ENCODE results near the gene HTR6. TPM values are rescaled to one million over a fixed set of nuclear protein-coding genes. Genes with fewer than 3 reads are reported as not detected.

The HTR6 gene
- total and polyA plus RNA-seq, 2 of the 4 experiments (the other 2 are of a cell fraction) = not detected

DNA sequence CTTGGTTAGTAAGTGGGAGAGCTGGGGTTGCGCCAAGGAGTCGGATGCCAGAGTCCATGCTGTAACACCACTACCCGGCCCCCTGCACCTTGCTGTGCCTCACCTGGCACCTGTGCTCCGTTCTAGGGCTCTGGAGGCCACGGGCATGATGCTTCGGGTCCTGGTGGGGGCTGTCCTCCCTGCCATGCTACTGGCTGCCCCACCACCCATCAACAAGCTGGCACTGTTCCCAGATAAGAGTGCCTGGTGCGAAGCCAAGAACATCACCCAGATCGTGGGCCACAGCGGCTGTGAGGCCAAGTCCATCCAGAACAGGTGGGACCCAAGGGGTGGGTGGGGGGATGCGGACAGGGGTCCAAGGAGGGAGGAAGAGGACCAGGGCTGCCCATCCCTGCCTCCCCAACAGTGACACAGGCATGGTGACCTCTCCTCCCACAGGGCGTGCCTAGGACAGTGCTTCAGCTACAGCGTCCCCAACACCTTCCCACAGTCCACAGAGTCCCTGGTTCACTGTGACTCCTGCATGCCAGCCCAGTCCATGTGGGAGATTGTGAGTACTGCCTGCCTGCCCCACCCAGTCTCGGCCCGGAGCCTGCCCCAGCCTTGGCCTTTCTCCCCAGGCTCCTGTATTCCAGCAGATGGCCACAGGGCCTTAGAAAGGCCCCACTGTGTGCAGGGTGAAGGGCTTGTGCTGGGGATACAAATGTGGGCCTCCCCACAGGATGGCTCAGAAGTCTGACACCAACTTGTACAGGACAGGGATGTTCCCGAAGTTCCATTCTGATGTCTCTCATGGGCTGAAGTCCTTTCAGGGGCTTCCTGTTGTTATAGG, 9.6 kb upstream of the HTR6 start (continued):
- TF ChIP-seq MXI1 (IDR thresholded peaks at IDR 0.05; ENCODE audit: borderline replicate concordance, low read depth, low read length) = no peak
- no peak for TF ChIP-seq RFX5 (IDR thresholded peaks at IDR 0.05; ENCODE audit: low read depth, low read length)

DNA sequence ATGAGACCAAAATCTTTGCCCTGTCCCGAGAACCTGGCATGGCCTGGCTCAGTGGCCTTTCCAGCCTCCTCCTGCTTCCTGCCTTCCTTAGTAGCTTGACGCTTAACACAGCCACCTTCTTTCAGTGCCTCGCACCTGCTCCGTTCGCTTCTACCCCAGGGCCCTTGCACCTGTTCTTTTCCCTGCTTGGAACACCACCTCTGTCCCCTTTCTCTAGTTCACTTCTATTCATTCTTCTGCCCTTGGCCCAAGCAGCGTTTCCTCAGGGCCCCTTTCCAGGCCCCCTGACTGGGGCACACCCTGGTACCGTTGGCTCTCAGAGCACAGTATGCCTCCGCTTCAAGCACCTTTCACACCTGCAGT, 9.0 kb upstream of the HTR6 start:
- no peak overlapping the region for H4K5ac ChIP-seq (ENCODE audit: low read depth, low read length)
- no peaks in the 10 kb centered on the region for H3K27me3 ChIP-seq (ENCODE audit: control insufficient read depth, insufficient read depth, low read length)
- no peak overlapping the region for H3K56ac ChIP-seq (ENCODE audit: extremely low read depth, insufficient read depth, low read length)
- in situ Hi-C loops (cut with MboI; ENCODE audit: low sequenced_read_pairs) = no loop called here
- no peak overlapping the region for H3K18ac ChIP-seq (ENCODE audit: low read depth, low read length)
- DNase-seq (no peak), ATAC-seq (ENCODE audit: low read depth) (no peak)
- no peak overlapping the region for H2AFZ ChIP-seq (replicated peaks; ENCODE audit: low read length, poor library complexity)
- no peak overlapping the region for H2BK20ac ChIP-seq (ENCODE audit: low read depth, low read length)
- H3K4me2 ChIP-seq (ENCODE audit: low read depth, low read length) = no peak overlapping the region
- no peak overlapping the region for H2BK5ac ChIP-seq (ENCODE audit: low read depth, low read length, poor library complexity, severe bottlenecking)
- BruUV-seq (replicated peaks) = no TSS peak
- no peak overlapping the region for H3K4ac ChIP-seq (ENCODE audit: low read depth, low read length)
- H4K20me1 ChIP-seq (ENCODE audit: insufficient read depth, low read length) = peaks cover 39% of the 10 kb centered on the region
- H3K23ac ChIP-seq (ENCODE audit: low read depth, low read length) = no peak overlapping the region
- H3K4me3 ChIP-seq (ENCODE audit: insufficient read depth, low read depth, low read length) = no peak overlapping the region
- H2AK5ac ChIP-seq (ENCODE audit: low read depth, low read length) = no peak overlapping the region
- peaks cover 6% of the 10 kb centered on the region for H3K9me1 ChIP-seq (ENCODE audit: insufficient read depth, low read length)
- H2AK9ac ChIP-seq (replicated peaks; ENCODE audit: low read depth, low read length, poor library complexity) = no peak overlapping the region
- no peaks in the 10 kb centered on the region for H3K9me3 ChIP-seq (ENCODE audit: control insufficient read depth, insufficient read depth, low read length)
- H2BK120ac ChIP-seq (ENCODE audit: low read depth, low read length) = no peak overlapping the region
- peaks cover 23% of the 10 kb centered on the region; the same call in 1 of the 2 replicates for H3K36me3 ChIP-seq (ENCODE audit: control insufficient read depth, insufficient read depth, low read length)
- ChIA-PET POLR2A (ENCODE audit: unreplicated experiment) (no interaction called here), CTCF (no interaction called here)
- dilution Hi-C loops (cut with HindIII; ENCODE audit: low sequenced_read_pairs, unreplicated experiment) = no loop called here
- no peak overlapping the region for H2BK15ac ChIP-seq (ENCODE audit: low read depth, low read length)
- H4K91ac ChIP-seq (ENCODE audit: insufficient read depth, low read depth, low read length) = no peak overlapping the region
- intact Hi-C loops (cut with micrococcal nuclease) = no loop called here
- no peak overlapping the region for H4K8ac ChIP-seq (ENCODE audit: low read depth in 2 of 2, low read length in 2 of 2)
- H3K27ac ChIP-seq (ENCODE audit: insufficient read depth, low read length) = no peak overlapping the region
- no peak for TF ChIP-seq BHLHE40 (IDR thresholded peaks at IDR 0.05; ENCODE audit: low read depth, low read length)
- no peak for TF ChIP-seq SMC3 (IDR thresholded peaks at IDR 0.05; ENCODE audit: low read depth, low read length)
- no peak for TF ChIP-seq MAZ (IDR thresholded peaks at IDR 0.05; ENCODE audit: borderline replicate concordance, low read depth, low read length)
- TF ChIP-seq MXI1 (IDR thresholded peaks at IDR 0.05; ENCODE audit: borderline replicate concordance, low read depth, low read length) = no peak
- TF ChIP-seq, protein P1, sequence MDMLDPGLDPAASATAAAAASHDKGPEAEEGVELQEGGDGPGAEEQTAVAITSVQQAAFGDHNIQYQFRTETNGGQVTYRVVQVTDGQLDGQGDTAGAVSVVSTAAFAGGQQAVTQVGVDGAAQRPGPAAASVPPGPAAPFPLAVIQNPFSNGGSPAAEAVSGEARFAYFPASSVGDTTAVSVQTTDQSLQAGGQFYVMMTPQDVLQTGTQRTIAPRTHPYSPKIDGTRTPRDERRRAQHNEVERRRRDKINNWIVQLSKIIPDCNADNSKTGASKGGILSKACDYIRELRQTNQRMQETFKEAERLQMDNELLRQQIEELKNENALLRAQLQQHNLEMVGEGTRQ (IDR thresholded peaks at IDR 0.05; ENCODE audit: low read depth, low read length) = no peak
- TF ChIP-seq RCOR1 (IDR thresholded peaks at IDR 0.05; ENCODE audit: insufficient replicate concordance, low read length) = no peak
- TF ChIP-seq CEBPB (IDR thresholded peaks at IDR 0.05; ENCODE audit: low read depth, low read length) = no peak
- TF ChIP-seq, protein P2, sequence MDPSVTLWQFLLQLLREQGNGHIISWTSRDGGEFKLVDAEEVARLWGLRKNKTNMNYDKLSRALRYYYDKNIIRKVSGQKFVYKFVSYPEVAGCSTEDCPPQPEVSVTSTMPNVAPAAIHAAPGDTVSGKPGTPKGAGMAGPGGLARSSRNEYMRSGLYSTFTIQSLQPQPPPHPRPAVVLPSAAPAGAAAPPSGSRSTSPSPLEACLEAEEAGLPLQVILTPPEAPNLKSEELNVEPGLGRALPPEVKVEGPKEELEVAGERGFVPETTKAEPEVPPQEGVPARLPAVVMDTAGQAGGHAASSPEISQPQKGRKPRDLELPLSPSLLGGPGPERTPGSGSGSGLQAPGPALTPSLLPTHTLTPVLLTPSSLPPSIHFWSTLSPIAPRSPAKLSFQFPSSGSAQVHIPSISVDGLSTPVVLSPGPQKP (IDR thresholded peaks at IDR 0.05; ENCODE audit: borderline replicate concordance, low read depth, low read length) = no peak
- TF ChIP-seq RFX5 (IDR thresholded peaks at IDR 0.05; ENCODE audit: low read depth, low read length) = no peak
- TF ChIP-seq MAFK (IDR thresholded peaks at IDR 0.05; ENCODE audit: low read depth, low read length) = no peak
- H3K4me1 ChIP-seq (ENCODE audit: control insufficient read depth, insufficient read depth, low read length) = peaks cover 5% of the 10 kb centered on the region; the same call in 1 of the 2 replicates
- 100% methylated on average over 2 of the region's 8 CpGs; no CpG with 5 or more reads in 1 of the 2 experiments for WGBS, 2 experiments (ENCODE audit: extremely low coverage in 2 of 2, insufficient read length in 1 of 2)
- H3K9ac ChIP-seq (ENCODE audit: low read depth, low read length) = no peak overlapping the region
- H3K14ac ChIP-seq (replicated peaks; ENCODE audit: low read depth, low read length) = no peak overlapping the region
- H3K79me1 ChIP-seq (ENCODE audit: low read depth in 1 of 2, low read length in 2 of 2) = peaks cover 0 to 31% of the 10 kb centered on the region in 2 experiments; a peak in 2 of 4 replicates
